Aorta (tissue), 5 donors: ENCODE data around the gene SERPINH1. TPM values are rescaled to one million over a fixed set of nuclear protein-coding genes. Genes with fewer than 3 reads are reported as not detected.
A peak's percentile ranks its signal among the peaks of the same experiment; 100 is the strongest.
"Not testable (repeated sequence)": the region's sequence is repeated elsewhere in the genome, so short reads cannot be mapped to it uniquely, and the experiment has no call there.

ENCODE experiments used
- ATAC-seq: fragments of 200-7000 bp; cut with Tn5 transposase; one replicate; pipeline ENCODE4 v1.9.1; 2022; ENCODE audit warnings: moderate library complexity; ENCODE audit not compliant: low FRiP score
- DNase-seq, 2 donors: peaks; one replicate each; pipeline ENCODE4 v3.0.0-alpha.2; 2020
- H3K27ac ChIP-seq, 2 donors: one replicate each; pipeline ENCODE4 v1.5.1; 2013; ENCODE audit warnings: low read length in 2 of 2, mild to moderate bottlenecking in 2 of 2, moderate library complexity in 2 of 2, control low read depth in 1 of 2, inconsistent platforms in 1 of 2, low read depth in 1 of 2
- H3K27me3 ChIP-seq, 2 donors: one replicate each; pipeline ENCODE4 v1.6.1; 2013; ENCODE audit warnings: control low read depth in 1 of 2, low read length in 1 of 2, mild to moderate bottlenecking in 1 of 2, moderate library complexity in 1 of 2; ENCODE audit not compliant: insufficient read depth in 2 of 2, control insufficient read depth in 1 of 2
- H3K36me3 ChIP-seq, 2 donors: one replicate each; pipeline ENCODE4 v1.6.1; 2013; ENCODE audit warnings: control low read depth in 1 of 2, low read length in 1 of 2, mild to moderate bottlenecking in 1 of 2; ENCODE audit not compliant: insufficient read depth in 2 of 2, control insufficient read depth in 1 of 2
- H3K4me1 ChIP-seq, 2 donors: one replicate each; pipeline ENCODE4 v1.6.1; 2013; ENCODE audit warnings: low read length in 2 of 2, control low read depth in 1 of 2, mild to moderate bottlenecking in 1 of 2, moderate library complexity in 1 of 2; ENCODE audit not compliant: insufficient read depth in 2 of 2, control insufficient read depth in 1 of 2
- H3K4me3 ChIP-seq, 2 donors: one replicate each; pipeline ENCODE4 v1.5.1; 2013; ENCODE audit warnings: low read length in 2 of 2, control low read depth in 1 of 2, mild to moderate bottlenecking in 1 of 2
- H3K9me3 ChIP-seq: one replicate; pipeline ENCODE4 v1.6.1; 2013; ENCODE audit warnings: mild to moderate bottlenecking, low read length; ENCODE audit not compliant: control insufficient read depth
- WGBS, 2 donors: extraction: QIAGEN DNeasy Blood & Tissue Kit; methylation state at CpG; one replicate each; pipeline ENCODE4 v1.1.7; 2013; 5-methylcytosine and 5-hydroxymethylcytosine counted together
- intact Hi-C, 2 donors: fragments of 100-400 bp; cut with DNase I; formaldehyde crosslinking; loops; one replicate each; pipeline versions ENCODE4 v1.14.2 to v1.15.0; 2022
- polyA plus RNA-seq, 2 donors: library from polyadenylated mRNA; stranded (reverse); fragments of 200-250 nt; gene quantifications; one replicate each; pipeline ENCODE4 v1.2.3, GENCODE V29; 2013
- total RNA-seq, 2 donors: library from RNA; stranded (reverse); fragmentation: NEBNext Ultra II Directional; extraction: Animal tissue kit (Norgen Biotek cat#: 25700); gene quantifications; one replicate each; pipeline ENCODE4 v1.2.1, GENCODE V29; 2021
- donor health status: healthy with polysubstance abuse.
- donor health status: Bipolar disorder and iron deficiency.
- donor health status: DM: no; HTN: no; CAD: no.
- donor health status: DM: no; HTN: no; CAD: no.
- donor health status: DM: yes; HTN: yes; CAD: no.

SERPINH1 gene
- total and polyA plus RNA-seq, 4 donors = 59.4 to 256 (median 159) TPM

DNA sequence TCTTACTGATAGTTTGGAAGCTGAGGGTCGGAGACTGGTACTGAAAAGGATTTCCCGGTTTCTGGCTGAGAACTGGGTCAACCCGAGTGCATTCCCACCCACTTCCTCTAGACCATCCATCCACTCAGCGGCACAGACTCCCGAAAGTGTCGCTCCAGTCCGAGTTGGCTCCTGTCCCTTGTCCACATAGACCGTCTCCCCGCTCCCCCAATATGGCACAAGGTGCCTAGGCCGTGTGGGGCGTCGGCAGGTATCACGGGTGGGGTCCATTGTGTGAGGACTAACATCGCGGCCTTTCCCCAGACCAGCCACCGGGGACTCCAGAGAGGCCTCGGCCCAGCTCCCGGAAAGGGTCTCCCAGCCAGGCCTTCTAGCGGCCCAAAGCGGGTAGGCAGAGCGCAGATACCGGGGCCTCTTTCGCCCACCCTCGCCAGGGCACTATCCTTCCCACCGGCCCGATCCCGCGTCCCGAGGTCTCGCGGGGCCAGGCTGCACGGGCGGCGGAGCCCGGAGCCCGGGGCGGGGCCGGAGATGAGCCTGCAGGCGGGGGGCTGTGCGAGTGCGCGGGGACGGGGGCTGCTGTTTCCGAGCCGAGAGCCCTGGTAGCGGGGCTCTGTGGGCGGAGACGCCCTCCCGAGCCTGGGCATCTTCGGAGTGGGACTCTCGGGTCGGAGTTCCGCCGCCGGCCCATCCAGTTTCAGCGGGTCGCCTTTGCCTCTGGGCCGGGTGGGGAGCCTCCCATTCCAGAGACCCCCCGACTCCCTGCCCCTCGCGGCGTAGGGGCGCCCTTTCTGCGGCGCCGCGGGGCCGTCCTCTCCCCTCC lies 21.1 kb downstream of the SERPINH1 start:
- intact Hi-C loops = loop anchor here in 1 of 2 donors (5.0 kb wide), 1 partner anchor 84 kb away; the partner anchor contains the start of gene MAP6
- Histone ChIP-seq H3K4me3 (peak overlapping the region; percentile 68 to 81), H3K27me3 (no peaks in the 10 kb centered on the region), H3K27ac (peak overlapping the region; percentile 81 to 98), H3K4me1 (no peaks in the 10 kb centered on the region), H3K9me3 (no peaks in the 10 kb centered on the region), H3K36me3 (no peaks in the 10 kb centered on the region)
- DNase-seq = peak; percentile 81 to 90
- 1 to 2% methylated on average over 43 to 68 of the region's 68 CpGs for WGBS, 2 donors
- ATAC-seq = peak; percentile 91

DNA sequence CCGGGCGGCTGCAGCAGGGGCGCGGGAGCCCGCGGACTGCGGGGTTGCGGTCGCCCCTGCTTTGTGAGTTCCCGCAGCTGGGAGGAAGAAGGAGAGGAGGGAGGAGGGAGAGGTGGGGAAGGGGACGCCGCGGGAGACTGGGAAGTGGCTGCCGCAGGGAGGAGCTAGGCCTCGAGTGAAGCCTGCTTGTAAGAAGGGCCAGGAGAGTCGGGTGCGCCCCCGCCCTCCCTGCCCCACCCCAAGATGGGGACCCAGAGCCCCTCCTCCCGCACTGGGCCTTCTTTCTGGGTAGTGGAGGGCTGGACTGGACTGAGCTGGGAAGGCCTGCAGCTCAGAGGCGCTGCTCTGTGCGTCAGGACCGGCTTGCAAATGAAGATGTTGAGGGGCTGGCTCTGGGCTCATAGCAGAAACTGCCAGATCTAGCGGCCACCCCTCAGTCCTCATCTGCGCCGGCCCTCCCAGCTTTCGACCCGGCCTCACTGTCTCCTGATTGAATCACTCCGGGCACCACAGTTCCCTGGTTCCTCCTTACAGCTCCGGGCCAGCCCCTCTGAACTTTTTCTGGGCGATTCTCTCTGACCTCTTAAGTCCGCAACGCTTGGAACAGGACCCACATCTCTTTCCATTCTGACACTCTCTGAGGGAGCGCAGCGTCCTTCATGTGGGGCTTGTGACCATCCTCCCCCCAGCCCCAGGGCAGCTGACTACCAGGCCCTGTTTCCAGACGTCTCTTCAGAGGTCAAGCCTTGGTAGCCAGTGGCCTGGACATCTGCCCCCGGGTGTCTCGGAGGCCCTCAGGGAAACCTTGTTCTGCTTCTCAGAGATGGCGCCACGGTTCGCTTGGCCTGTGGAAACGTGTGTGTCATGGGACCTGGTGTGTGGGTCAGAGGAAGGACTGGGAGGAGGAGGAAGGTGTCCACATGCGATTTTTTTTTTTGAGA lies 21.9 kb downstream of the SERPINH1 start:
- peak; percentile 86 for DNase-seq
- 18 to 20% methylated on average over 37 to 42 of the region's 42 CpGs for WGBS, 2 donors
- intact Hi-C loops = loop anchor here in 1 of 2 donors (5.0 kb wide), 1 partner anchor 83 kb away; the partner anchor contains the start of gene MAP6

DNA sequence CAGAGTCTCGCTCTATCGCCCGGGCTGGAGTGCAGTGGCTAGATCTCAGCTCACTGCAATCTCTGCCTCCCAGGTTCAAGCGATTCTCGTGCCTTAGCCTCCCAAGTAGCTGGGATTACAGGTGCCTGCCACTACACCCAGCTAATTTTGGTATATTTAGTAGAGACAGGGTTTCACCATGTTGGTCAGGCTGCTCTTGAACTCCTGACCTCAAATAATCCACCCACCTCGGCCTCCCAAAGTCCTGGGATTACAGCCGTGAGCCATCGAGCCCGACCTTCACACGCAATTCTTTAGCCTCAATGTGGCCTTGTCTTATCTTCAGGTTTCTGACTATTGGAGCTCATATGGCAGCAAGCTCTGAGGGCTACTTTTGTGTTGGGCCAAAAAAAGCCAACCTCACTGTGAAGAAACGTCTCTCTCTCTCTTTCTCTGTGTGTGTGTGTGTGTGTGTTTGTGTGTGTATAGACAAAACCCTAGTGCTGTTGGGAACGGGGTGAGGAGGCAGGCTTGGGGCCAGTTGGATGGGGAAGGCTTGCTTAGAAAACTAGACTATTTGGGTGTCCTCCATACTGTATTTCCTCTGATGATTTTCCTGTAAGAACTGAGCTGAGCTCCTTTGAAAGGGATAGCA lies 22.7 kb downstream of the SERPINH1 start:
- DNase-seq = peak in 1 of 2 donors; percentile 53
- intact Hi-C loops = loop anchor here (5.0 kb wide), 1 partner anchor 83 kb away; the partner anchor contains the start of gene MAP6 (in 2 of the 2)
- not testable (repeated sequence) for H3K27ac ChIP-seq, H3K36me3 ChIP-seq, ATAC-seq, H3K9me3 ChIP-seq, H3K4me3 ChIP-seq, H3K27me3 ChIP-seq, H3K4me1 ChIP-seq
- 63 to 72% methylated on average over 12 of the region's 12 CpGs for WGBS, 2 donors

More for the DNA sequence above, 21.9 kb downstream of the SERPINH1 start:
- peak overlapping the region; percentile 68 to 81 for H3K4me3 ChIP-seq
- H3K9me3 ChIP-seq = no peaks in the 10 kb centered on the region
- H3K36me3 ChIP-seq = no peaks in the 10 kb centered on the region
- peak; percentile 85 for ATAC-seq
- H3K27me3 ChIP-seq = no peaks in the 10 kb centered on the region
- peak overlapping the region; percentile 81 to 98 for H3K27ac ChIP-seq
- no peaks in the 10 kb centered on the region for H3K4me1 ChIP-seq

DNA sequence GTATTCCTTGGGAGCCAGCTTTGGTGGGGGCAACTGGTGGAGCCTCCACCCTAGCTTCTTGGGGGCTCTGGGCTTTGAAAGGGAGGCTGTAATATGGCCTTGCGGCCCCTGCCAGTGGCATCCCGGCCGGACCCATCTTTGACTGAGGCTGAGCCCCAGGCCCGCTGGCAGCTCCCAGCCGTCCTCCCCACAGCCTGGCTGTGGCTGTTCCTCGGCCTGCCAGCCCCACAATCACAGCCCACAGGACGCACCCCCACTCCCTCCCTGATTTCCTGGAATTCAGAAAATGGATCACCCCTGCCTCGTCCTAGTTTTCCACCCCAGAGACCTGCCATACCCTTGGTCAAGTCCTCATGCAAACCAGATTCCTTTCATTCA lies 23.2 kb downstream of the SERPINH1 start:
- WGBS, 2 donors = 70 to 79% methylated on average over 8 of the region's 8 CpGs
- DNase-seq (peak in 1 of 2 donors; percentile 42), ATAC-seq (no peak)
- intact Hi-C loops = loop anchor here in 1 of 2 donors (5.0 kb wide), 1 partner anchor 82 kb away; the partner anchor contains the start of gene MAP6
- H3K27ac ChIP-seq = no peak overlapping the region
- H3K4me3 ChIP-seq = no peak overlapping the region
- H3K4me1 ChIP-seq = no peaks in the 10 kb centered on the region
- H3K36me3 ChIP-seq = no peaks in the 10 kb centered on the region
- no peaks in the 10 kb centered on the region for H3K27me3 ChIP-seq
- no peaks in the 10 kb centered on the region for H3K9me3 ChIP-seq

DNA sequence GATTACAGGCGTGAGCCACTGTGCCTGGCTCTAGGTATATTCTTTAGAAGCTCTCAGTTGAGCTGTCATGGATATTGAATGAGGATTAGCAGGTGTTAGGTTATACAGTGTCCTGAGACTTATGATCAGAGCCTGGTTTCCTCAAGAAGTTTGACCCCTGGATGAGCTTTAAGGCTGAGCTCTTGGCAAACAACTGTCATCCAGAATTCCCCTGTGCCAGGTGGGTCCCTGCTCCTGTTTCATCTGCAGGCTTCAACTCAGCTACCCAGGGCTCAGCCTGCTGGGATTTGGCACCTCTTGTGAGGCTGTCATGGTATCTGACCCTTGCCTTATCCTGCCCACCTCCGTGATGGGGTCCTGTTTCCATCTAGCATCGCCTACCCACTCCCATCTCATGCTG lies 24.3 kb downstream of the SERPINH1 start:
- H3K27ac ChIP-seq = no peak overlapping the region
- 94 to 97% methylated on average over 3 of the region's 3 CpGs for WGBS, 2 donors
- H3K36me3 ChIP-seq = no peaks in the 10 kb centered on the region
- no peak overlapping the region for H3K4me3 ChIP-seq
- H3K27me3 ChIP-seq = no peaks in the 10 kb centered on the region
- intact Hi-C loops = loop anchor here in 1 of 2 donors (5.0 kb wide), 1 partner anchor 81 kb away; the partner anchor contains the start of gene MAP6
- H3K4me1 ChIP-seq = no peaks in the 10 kb centered on the region
- ATAC-seq (no peak), DNase-seq (no peak)
- H3K9me3 ChIP-seq = no peaks in the 10 kb centered on the region

DNA sequence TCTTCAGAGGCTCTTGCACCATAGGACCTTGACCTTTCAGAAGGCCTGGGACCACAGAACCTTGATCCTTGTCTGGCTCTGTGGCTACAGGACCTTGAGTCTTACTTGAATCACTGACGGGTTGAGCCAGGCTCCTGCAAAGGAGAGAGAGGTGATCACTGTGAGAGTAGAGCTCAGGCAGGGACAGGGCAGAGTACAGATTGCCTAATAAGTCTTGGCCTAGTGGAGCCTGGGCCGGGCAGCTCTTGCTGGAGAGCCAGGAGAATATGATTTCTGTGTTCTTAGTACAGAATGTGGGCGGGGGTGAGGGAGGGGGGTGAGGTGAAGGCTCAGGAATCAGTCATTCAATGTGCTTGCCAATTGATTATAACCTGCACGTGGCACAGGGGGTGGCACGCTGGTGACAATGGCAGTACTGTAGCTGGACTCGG lies 26.0 kb downstream of the SERPINH1 start:
- Histone ChIP-seq H3K27ac (no peak overlapping the region), H3K27me3 (no peaks in the 10 kb centered on the region), H3K36me3 (no peaks in the 10 kb centered on the region), H3K4me1 (no peaks in the 10 kb centered on the region), H3K9me3 (no peaks in the 10 kb centered on the region), H3K4me3 (no peak overlapping the region)
- ATAC-seq (no peak), DNase-seq (peak in 1 of 2 donors; percentile 21)
- intact Hi-C loops = loop anchor here in 1 of 2 donors (5.0 kb wide), 1 partner anchor 79 kb away; the partner anchor contains the start of gene MAP6
- 93 to 94% methylated on average over 6 of the region's 6 CpGs for WGBS, 2 donors

DNA sequence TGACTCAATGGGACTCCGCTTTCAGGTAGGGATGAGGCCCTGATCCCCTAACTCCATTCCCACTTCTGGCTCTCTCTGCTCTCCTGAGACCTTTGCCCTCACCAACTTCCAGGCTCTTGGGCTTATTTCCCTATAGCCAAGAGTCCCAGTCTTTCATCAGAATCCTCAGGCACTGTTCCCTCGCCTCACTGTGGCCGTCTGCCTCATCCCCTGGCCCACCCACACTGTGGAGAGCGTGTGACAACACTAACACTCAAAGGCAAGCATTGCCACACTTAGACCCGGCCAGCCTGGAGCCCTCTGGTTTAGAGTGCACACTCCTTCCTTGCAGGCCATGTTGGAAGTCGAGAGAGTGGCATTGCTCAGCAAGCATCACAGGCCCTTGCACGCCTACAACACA lies 27.0 kb downstream of the SERPINH1 start:
- Histone ChIP-seq H3K4me1 (no peaks in the 10 kb centered on the region), H3K27ac (no peak overlapping the region), H3K4me3 (no peak overlapping the region), H3K9me3 (no peaks in the 10 kb centered on the region), H3K36me3 (no peaks in the 10 kb centered on the region), H3K27me3 (no peaks in the 10 kb centered on the region)
- WGBS, 2 donors = 89 to 93% methylated on average over 7 of the region's 7 CpGs
- DNase-seq = no peak
- intact Hi-C loops = loop anchor here in 1 of 2 donors (5.0 kb wide), 1 partner anchor 78 kb away; the partner anchor contains the start of gene MAP6
- no peak for ATAC-seq

DNA sequence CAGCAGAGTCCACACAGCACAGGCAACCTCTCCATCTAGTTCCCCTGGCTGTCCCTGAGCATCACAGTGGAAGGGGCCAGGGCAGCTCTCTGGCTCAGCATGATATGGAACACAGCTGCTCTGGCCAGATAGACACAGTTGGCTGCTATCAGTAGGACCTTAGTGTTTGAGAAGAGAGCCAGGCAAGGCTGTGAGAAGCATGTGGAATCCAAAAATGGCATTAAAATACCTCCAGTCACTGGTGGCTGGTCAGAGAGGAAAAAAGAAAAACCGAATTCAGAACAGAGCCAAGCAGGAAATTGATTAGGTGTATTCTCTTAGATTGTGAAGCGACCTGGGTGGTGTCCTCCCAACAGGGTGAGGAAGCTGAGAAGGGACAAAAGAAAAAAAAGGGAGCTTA lies 27.9 kb downstream of the SERPINH1 start:
- DNase-seq (no peak), ATAC-seq (no peak)
- no peak overlapping the region for H3K27ac ChIP-seq
- no peaks in the 10 kb centered on the region for H3K4me1 ChIP-seq
- no peak overlapping the region for H3K4me3 ChIP-seq
- intact Hi-C loops = loop anchor here in 1 of 2 donors (5.0 kb wide), 1 partner anchor 77 kb away; the partner anchor contains the start of gene MAP6
- H3K27me3 ChIP-seq = no peaks in the 10 kb centered on the region
- WGBS, 2 donors = 54 to 59% methylated on average over 2 of the region's 2 CpGs
- no peaks in the 10 kb centered on the region for H3K9me3 ChIP-seq
- no peaks in the 10 kb centered on the region for H3K36me3 ChIP-seq
